Cardiac muscle cell (in vitro differentiated cells and primary cell): Measurements from ENCODE around the gene SORD. TPM values are rescaled to one million over a fixed set of nuclear protein-coding genes. Genes with fewer than 3 reads are reported as not detected.
A peak's percentile ranks its signal among the peaks of the same experiment; 100 is the strongest.

ENCODE experiments used
- DNase-seq, 2 donors: peaks; one replicate each; pipeline versions ENCODE4 v3.0.0 to v3.0.0-alpha.2; 2010 to 2017; ENCODE audit warnings: low read depth in 1 of 2, low spot score in 1 of 2
- H3K27ac ChIP-seq: fragments of 200-600 bp; sonication (generic); 2 replicates; pipeline ENCODE4 v1.5.1; 2016
- H3K27me3 ChIP-seq: fragments of 200-600 bp; sonication (generic); 2 replicates; pipeline ENCODE4 v1.6.0; 2016; ENCODE audit warnings: control low read depth
- H3K36me3 ChIP-seq: fragments of 200-600 bp; sonication (generic); 2 replicates; pipeline ENCODE4 v1.5.1; 2016; ENCODE audit warnings: control low read depth
- H3K4me1 ChIP-seq: fragments of 200-600 bp; sonication (generic); 2 replicates; pipeline ENCODE4 v1.8.1; 2017; ENCODE audit warnings: low read depth, mild to moderate bottlenecking, mixed run types
- H3K4me3 ChIP-seq: fragments of 200-600 bp; sonication (generic); 2 replicates; pipeline ENCODE4 v1.5.1; 2016; ENCODE audit warnings: mild to moderate bottlenecking
- H3K9me3 ChIP-seq: fragments of 200-600 bp; sonication (generic); 2 replicates; pipeline ENCODE4 v1.5.1; 2017; ENCODE audit warnings: low read depth, mild to moderate bottlenecking, control low read depth
- polyA plus RNA-seq: library from polyadenylated mRNA; unstranded; fragments of >200 nt; fragmentation: Nextera tagmentation; extraction: Ambion mirVana; gene quantifications from 2 replicates; pipeline ENCODE4 v1.2.1, GENCODE V29; 2016
- total RNA-seq: library from RNA; depleted of rRNA; stranded (reverse); fragments of >200 nt; gene quantifications from 2 replicates; pipeline ENCODE4 v1.2.3, GENCODE V29; 2016
- TF ChIP-seq, protein P1 (sequence below): IDR thresholded peaks from 2 replicates; pipeline ENCODE4 v1.5.1; 2012; ENCODE audit warnings: low read depth, mild to moderate bottlenecking, low read length

The SORD gene
- total and polyA plus RNA-seq, 2 experiments from 2014 or later: 58.3 to 67.2 TPM

DNA sequence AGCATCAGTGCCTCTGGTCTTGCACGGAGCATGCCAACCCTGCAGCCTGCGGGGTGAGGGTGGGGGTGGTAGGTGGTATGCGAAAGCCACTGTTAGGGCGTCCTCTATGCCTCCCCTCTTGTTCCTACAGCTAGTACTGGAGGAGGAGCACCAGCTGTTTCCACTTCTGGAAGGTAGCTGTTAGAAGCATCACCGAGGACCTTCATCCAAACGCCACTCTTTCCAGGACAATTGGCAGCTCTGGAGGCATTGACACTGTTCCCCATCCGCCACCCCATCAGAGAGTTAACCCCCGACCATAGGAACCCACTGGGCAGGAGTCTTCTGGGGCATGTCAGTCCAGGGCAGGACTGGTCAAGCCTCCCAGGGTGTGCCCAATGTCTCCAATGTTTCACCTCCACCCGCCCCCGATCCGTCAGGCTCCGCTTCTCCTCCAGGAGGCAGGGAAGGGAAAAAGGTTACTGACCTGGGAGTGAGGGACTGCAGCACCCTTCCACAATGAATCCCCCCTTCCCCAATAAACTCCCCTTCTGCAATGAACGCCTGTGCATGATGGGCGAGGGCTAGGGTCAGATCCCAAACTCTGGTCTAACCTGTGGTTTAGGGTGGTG, 90.5 kb downstream of the SORD start:
- no peak overlapping the region for H3K27ac ChIP-seq
- H3K36me3 ChIP-seq: no peaks in the 10 kb centered on the region
- TF ChIP-seq, protein P1, sequence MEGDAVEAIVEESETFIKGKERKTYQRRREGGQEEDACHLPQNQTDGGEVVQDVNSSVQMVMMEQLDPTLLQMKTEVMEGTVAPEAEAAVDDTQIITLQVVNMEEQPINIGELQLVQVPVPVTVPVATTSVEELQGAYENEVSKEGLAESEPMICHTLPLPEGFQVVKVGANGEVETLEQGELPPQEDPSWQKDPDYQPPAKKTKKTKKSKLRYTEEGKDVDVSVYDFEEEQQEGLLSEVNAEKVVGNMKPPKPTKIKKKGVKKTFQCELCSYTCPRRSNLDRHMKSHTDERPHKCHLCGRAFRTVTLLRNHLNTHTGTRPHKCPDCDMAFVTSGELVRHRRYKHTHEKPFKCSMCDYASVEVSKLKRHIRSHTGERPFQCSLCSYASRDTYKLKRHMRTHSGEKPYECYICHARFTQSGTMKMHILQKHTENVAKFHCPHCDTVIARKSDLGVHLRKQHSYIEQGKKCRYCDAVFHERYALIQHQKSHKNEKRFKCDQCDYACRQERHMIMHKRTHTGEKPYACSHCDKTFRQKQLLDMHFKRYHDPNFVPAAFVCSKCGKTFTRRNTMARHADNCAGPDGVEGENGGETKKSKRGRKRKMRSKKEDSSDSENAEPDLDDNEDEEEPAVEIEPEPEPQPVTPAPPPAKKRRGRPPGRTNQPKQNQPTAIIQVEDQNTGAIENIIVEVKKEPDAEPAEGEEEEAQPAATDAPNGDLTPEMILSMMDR: no peak
- peaks cover 93% of the 10 kb centered on the region for H3K27me3 ChIP-seq
- no peaks in the 10 kb centered on the region for H3K9me3 ChIP-seq
- no peak overlapping the region for H3K4me3 ChIP-seq
- H3K4me1 ChIP-seq: peaks cover 4% of the 10 kb centered on the region
- no peak for DNase-seq

DNA sequence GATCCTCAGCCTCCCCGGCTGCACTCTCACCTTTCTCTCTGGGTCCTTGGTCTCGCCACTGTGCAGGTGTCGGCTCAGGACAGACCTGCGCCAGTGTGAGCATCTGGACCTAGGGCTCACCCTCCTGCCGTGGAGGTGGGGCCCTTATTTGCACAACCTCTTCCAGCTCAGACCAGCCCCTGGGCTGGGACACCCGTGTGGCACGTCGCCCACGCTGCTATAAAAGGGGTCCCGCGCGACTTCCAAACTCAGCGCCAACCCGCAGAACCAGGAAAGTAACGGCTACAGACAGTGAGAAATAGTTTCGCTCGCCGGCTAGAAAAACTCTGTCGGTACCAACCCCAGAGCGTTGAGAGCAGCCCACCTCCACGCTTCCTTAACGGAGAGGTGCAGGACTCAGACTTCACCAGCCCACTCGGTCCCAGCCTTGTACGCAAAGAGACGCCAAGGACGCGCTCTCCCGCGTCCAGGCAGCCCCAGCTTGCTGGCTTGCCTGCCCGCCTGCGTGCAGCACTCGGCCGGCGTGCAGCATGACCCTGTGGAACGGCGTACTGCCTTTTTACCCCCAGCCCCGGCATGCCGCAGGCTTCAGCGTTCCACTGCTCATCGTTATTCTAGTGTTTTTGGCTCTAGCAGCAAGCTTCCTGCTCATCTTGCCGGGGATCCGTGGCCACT, 91.2 kb downstream of the SORD start, which contains the start of the genes DUOX2 and DUOXA2:
DUOX2 (minus strand) TSS at position 97 of the 675 bp plus-strand sequence. CDS start 761 bp downstream, outside the sequence.
DUOXA2 (plus strand) TSS at position 251 of the 675 bp plus-strand sequence; CDS start at position 531, 280 bp downstream.
- H3K27ac ChIP-seq: no peak within 1 kb of the TSS
- H3K27me3 ChIP-seq: peaks cover 92% of the 10 kb centered on the region
- no peaks in the 10 kb centered on the region for H3K9me3 ChIP-seq
- peaks cover 4% of the 10 kb centered on the region for H3K4me1 ChIP-seq
- peak in 1 of 2 donors; percentile 40 for DNase-seq
- H3K36me3 ChIP-seq: no peaks in the 10 kb centered on the region
- H3K4me3 ChIP-seq: peak within 1 kb of the TSS; percentile 10
- TF ChIP-seq, protein P1: no peak

DNA sequence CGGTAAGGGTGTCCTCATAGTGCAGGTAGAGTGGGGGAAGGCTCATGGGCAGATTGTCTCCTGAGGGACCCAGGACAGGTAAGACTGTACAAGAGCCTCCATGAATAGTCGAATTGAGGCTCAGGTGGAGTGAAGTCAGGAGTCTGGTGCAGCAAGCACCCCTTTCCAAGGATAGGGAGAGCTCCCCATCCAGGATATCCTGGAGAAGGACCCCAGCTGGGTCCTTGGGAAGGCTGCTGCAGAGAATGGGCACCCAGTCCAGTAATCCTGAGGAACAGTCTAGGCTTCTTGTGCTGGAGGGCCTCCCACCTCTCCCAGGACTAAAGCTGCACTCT, 91.7 kb downstream of the SORD start:
- Histone ChIP-seq H3K27ac (no peak overlapping the region), H3K4me1 (peaks cover 4% of the 10 kb centered on the region), H3K4me3 (no peak overlapping the region), H3K27me3 (peaks cover 92% of the 10 kb centered on the region), H3K36me3 (no peaks in the 10 kb centered on the region), H3K9me3 (no peaks in the 10 kb centered on the region)
- TF ChIP-seq, protein P1: no peak
- no peak for DNase-seq

DNA sequence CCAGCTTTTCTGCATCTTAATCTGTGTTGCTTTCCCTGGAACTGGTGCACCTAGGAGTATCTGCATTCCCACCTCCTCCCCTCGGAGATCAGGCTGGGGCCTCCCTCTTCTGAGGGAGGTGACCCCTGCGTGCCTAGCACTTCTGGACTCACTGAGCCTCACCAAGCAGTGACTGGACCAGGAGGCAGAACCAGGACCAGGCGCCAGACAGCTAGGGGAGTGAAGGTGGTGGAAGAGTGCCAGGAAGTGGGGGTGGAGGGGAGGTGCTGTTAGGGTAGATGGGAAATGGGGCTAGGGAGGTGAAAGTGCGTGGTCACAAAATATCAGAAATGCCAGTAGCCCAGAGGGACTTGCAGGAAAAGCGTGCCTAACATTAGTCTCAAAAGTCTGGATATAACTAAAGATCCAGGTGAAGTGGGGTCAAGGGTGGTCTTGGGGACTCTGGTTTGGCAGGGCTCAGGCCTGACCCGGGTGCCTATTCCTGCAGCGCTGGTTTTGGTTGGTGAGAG, 92.4 kb downstream of the SORD start:
- H3K4me3 ChIP-seq: no peak overlapping the region
- TF ChIP-seq, protein P1: no peak
- no peaks in the 10 kb centered on the region for H3K9me3 ChIP-seq
- peaks cover 92% of the 10 kb centered on the region for H3K27me3 ChIP-seq
- no peak for DNase-seq
- no peak overlapping the region for H3K27ac ChIP-seq
- peaks cover 4% of the 10 kb centered on the region for H3K4me1 ChIP-seq
- H3K36me3 ChIP-seq: no peaks in the 10 kb centered on the region

DNA sequence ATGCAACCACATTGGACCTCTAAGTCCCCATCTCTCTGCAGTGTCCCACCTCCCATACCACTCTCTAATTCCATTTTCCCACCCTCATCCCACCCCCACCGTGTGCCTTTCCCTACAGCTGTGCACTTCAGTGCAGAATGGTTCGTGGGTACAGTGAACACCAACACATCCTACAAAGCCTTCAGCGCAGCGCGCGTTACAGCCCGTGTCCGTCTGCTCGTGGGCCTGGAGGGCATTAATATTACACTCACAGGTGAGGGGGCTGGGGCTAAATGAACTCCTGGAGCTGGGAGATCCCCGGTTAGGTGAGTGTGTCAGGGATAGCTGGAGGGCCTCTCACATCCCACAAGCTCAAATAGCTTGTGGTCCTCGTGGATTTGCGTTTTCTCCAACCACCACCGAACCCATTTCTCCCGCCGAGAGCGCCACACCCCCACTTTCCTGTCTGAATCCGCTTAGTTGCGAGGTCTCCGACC, 93.0 kb downstream of the SORD start:
- Histone ChIP-seq H3K27ac (no peak overlapping the region), H3K36me3 (no peaks in the 10 kb centered on the region), H3K4me1 (peaks cover 4% of the 10 kb centered on the region), H3K9me3 (no peaks in the 10 kb centered on the region), H3K4me3 (no peak overlapping the region), H3K27me3 (peaks cover 92% of the 10 kb centered on the region)
- TF ChIP-seq, protein P1: no peak
- no peak for DNase-seq
